ENCODE results near the gene ARHGAP19.
"Not testable (repeated sequence)": the region's sequence is repeated elsewhere in the genome, so short reads cannot be mapped to it uniquely, and the experiment has no call there.

The ARHGAP19 gene

GRCh38 chr10:97321032-97321803, 28.8 kb upstream of the ARHGAP19 start:
- no peak for DNase-seq

GRCh38 chr10:97320480-97321031, 28.1 kb upstream of the ARHGAP19 start:
- peak in 1 of 2 experiments; percentile 20 for DNase-seq

GRCh38 chr10:97319671-97320479, 27.4 kb upstream of the ARHGAP19 start:
- DNase-seq = peak; percentile 46 to 57

- DNase-seq = peak; percentile 82 to 84
Measured at GRCh38 chr10:97318772-97319651, 26.6 kb upstream of the ARHGAP19 start, which contains the start of gene FRAT1. FRAT1 (plus strand) TSS chr10:97319271; CDS start chr10:97319454, 183 bp downstream.

- no peak for DNase-seq
Measured at GRCh38 chr10:97314671-97315070, 22.2 kb upstream of the ARHGAP19 start.

GRCh38 chr10:97312897-97313296, 20.5 kb upstream of the ARHGAP19 start:
- DNase-seq = no peak

- no peak for DNase-seq
Measured at GRCh38 chr10:97311111-97311626, 18.7 kb upstream of the ARHGAP19 start.

GRCh38 chr10:97307866-97308780, 15.7 kb upstream of the ARHGAP19 start:
- no peak for DNase-seq

GRCh38 chr10:97307441-97307840, 15.0 kb upstream of the ARHGAP19 start:
- DNase-seq = no peak

GRCh38 chr10:97302088-97302791, 9.8 kb upstream of the ARHGAP19 start:
- no peak for DNase-seq

GRCh38 chr10:97300980-97301379, 8.5 kb upstream of the ARHGAP19 start:
- no peak for DNase-seq

- no peak for DNase-seq
Measured at GRCh38 chr10:97298223-97298571, 5.8 kb upstream of the ARHGAP19 start.

- no peak for DNase-seq
Measured at GRCh38 chr10:97297556-97298222, 5.3 kb upstream of the ARHGAP19 start.

GRCh38 chr10:97292862-97293198, 393 bp upstream of the ARHGAP19 start:
- no peak for DNase-seq

GRCh38 chr10:97291357-97292096, 910 bp downstream of the ARHGAP19 start:
- DNase-seq = no peak

GRCh38 chr10:97290576-97291356, 1.7 kb downstream of the ARHGAP19 start:
- DNase-seq = not testable (repeated sequence)

- not testable (repeated sequence) for DNase-seq
Measured at GRCh38 chr10:97290076-97290475, 2.4 kb downstream of the ARHGAP19 start.

GRCh38 chr10:97280783-97281182, 11.7 kb downstream of the ARHGAP19 start:
- peak in 1 of 2 experiments; percentile 4 for DNase-seq
